Muscle layer of colon (tissue), 2 donors: Measurements from ENCODE around the gene PMFBP1.
"Not testable (repeated sequence)": the region's sequence is repeated elsewhere in the genome, so short reads cannot be mapped to it uniquely, and the experiment has no call there.

ENCODE experiments used
- H3K27ac ChIP-seq: one replicate; pipeline ENCODE4 v1.7.0; 2013; ENCODE audit warnings: low read depth, mild to moderate bottlenecking, low read length, moderate library complexity
- H3K27me3 ChIP-seq, 2 donors: one replicate each; pipeline ENCODE4 v1.7.0; 2013; ENCODE audit warnings: low read length in 2 of 2, mild to moderate bottlenecking in 2 of 2; ENCODE audit not compliant: insufficient read depth in 2 of 2, control insufficient read depth in 1 of 2
- H3K36me3 ChIP-seq: one replicate; pipeline ENCODE4 v1.7.0; 2013; ENCODE audit warnings: mild to moderate bottlenecking, low read length; ENCODE audit not compliant: insufficient read depth
- H3K4me1 ChIP-seq: one replicate; pipeline ENCODE4 v1.7.0; 2013; ENCODE audit warnings: mild to moderate bottlenecking, low read length; ENCODE audit not compliant: insufficient read depth
- H3K4me3 ChIP-seq, 2 donors: one replicate each; pipeline ENCODE4 v1.7.0; 2013; ENCODE audit warnings: low read length in 2 of 2, low read depth in 1 of 2, mild to moderate bottlenecking in 1 of 2, moderate library complexity in 1 of 2
- H3K9ac ChIP-seq: one replicate; pipeline ENCODE4 v1.7.0; 2013; ENCODE audit warnings: low read length
- H3K9me3 ChIP-seq: one replicate; pipeline ENCODE4 v1.7.0; 2013; ENCODE audit warnings: mild to moderate bottlenecking, low read length
- donor health status: abdominal sarcoma.
- donor health status: Adenocarcinoma of cecum.

PMFBP1 gene

DNA sequence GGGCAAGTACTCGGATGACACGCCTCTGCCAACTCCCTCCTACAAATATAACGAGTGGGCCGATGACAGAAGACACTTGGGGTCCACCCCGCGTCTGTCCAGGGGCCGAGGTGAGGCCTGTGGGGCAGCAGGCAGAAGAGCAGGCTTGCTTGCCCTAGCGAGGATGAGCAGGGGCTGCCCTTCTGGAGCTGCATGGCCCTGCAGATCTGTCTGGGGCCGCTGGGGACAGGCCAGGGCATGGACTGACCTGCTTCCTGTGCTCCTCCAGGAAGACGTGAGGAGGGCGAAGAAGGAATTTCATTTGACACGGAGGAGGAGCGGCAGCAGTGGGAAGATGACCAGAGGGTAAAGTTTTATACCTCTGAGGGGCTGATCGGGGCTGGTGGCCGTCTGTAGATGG is 73.0 kb downstream of the PMFBP1 start:
- peaks cover 13% of the 10 kb centered on the region for H3K4me1 ChIP-seq
- no peak overlapping the region for H3K27ac ChIP-seq
- H3K36me3 ChIP-seq: peaks cover 78% of the 10 kb centered on the region
- no peaks in the 10 kb centered on the region for H3K27me3 ChIP-seq
- no peaks in the 10 kb centered on the region for H3K9me3 ChIP-seq
- no peak overlapping the region for H3K9ac ChIP-seq
- no peak overlapping the region for H3K4me3 ChIP-seq

DNA sequence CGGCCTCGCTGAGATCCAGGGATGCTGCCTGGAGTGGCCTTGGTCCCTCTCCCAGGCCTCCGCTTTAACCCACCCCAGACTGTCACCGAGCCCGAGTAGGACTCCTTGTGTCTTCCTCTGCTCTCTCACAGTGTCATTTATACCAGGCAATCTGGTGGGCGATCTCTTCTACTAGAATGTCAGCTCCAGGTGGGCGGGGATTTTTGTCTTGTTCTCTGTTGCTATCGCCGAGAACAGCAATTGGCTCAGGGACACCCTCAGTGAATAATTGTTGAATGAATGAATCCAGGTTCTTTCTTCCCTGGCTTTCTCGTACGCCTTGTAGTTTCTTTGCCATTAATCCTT is 77.7 kb downstream of the PMFBP1 start:
- H3K9ac ChIP-seq: peak overlapping the region; percentile 92
- H3K4me1 ChIP-seq: peaks cover 27% of the 10 kb centered on the region
- no peaks in the 10 kb centered on the region for H3K27me3 ChIP-seq
- peak overlapping the region; percentile 81 to 95 for H3K4me3 ChIP-seq
- H3K9me3 ChIP-seq: no peaks in the 10 kb centered on the region
- H3K27ac ChIP-seq: peak overlapping the region; percentile 89
- H3K36me3 ChIP-seq: peaks cover 38% of the 10 kb centered on the region

DNA sequence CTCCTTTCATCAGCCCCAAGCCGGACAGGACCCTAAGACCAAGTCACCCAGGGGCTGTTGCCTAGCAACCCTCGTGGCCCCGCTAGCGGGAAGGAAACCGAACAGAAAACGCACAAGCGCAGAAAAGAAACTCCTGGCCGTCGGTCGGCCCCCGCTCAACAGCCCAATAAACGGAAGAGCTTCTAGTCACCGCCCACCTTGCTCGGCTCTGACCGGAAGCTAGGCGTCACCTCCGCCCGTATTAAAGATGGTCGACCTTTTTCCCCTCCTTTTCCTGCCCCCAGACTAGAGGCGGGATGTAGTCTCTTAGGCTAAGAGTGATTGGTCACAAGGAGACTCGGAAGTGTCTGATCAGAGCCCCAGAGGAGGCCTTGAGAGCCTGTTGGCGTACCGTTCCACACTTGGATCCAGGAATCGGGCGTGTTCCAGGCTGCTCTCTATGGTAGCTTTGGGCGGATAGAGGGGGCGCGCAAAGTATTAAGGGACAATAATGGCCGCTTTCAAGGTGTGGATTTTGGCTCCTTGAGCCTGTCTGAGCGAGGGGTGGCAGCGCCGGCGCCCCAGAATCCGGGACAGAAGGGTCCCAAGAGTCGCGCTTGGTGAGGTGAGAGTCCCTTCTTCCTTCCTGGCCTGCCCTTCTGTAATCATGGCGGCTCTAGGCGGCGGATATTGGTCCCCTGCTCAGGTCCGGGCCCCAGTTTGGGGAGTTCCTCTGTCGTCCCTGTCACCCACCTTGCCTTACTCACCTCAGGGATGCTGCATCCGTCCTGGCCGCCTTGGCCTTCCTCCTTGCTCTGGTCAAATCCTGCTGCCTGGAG is 78.3 kb downstream of the PMFBP1 start, which contains the start of the genes DHX38 and TXNL4B:
Gene DHX38 (plus strand): TSS at position 400 of the 818 bp plus-strand sequence. CDS start 2,311 bp downstream, outside the sequence.
Gene TXNL4B (minus strand): TSS at position 173 of the 818 bp plus-strand sequence. CDS start 2,871 bp downstream, outside the sequence.
- H3K4me3 ChIP-seq: peak within 1 kb of the TSS; percentile 81 to 95
- peak within 1 kb of the TSS; percentile 92 for H3K9ac ChIP-seq
- H3K9me3 ChIP-seq: no peaks in the 10 kb centered on the region
- peak within 1 kb of the TSS; percentile 90 for H3K27ac ChIP-seq
- H3K27me3 ChIP-seq: no peaks in the 10 kb centered on the region
- peaks cover 27% of the 10 kb centered on the region for H3K4me1 ChIP-seq
- H3K36me3 ChIP-seq: peaks cover 37% of the 10 kb centered on the region

DNA sequence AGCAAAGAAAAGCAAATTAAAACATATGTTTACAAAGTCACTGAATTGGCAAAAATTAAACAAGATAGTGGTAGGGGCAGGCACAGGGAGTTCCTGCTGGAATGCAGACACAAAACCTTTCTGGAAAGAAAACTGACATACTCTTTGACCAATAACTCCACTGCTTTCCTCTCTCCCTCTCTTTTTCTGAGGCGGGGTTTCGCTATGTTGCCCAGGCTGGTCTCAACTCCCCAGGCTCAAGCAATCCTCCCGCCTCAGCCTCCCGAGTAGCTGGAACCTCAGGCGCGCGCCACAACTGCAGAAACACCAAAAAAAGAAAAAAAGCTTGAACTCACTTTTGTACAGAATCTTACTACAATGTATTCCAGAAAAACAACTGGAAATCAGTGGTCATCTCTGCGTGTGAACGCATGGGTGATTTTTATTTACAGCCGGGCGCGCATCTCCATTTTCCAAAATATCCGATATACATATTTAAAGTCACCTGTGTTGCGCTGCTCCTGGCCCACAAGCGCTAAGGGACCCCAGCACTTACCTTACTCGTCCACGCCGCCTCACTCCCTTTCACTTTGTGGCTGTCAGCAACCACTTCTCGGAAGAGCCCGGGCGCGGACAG is 79.0 kb downstream of the PMFBP1 start:
- Histone ChIP-seq H3K9me3 (no peaks in the 10 kb centered on the region), H3K9ac (peak overlapping the region; percentile 92), H3K4me3 (peak overlapping the region; percentile 81 to 95), H3K36me3 (peaks cover 38% of the 10 kb centered on the region), H3K4me1 (peaks cover 27% of the 10 kb centered on the region), H3K27me3 (no peaks in the 10 kb centered on the region), H3K27ac (peak overlapping the region; percentile 90)

DNA sequence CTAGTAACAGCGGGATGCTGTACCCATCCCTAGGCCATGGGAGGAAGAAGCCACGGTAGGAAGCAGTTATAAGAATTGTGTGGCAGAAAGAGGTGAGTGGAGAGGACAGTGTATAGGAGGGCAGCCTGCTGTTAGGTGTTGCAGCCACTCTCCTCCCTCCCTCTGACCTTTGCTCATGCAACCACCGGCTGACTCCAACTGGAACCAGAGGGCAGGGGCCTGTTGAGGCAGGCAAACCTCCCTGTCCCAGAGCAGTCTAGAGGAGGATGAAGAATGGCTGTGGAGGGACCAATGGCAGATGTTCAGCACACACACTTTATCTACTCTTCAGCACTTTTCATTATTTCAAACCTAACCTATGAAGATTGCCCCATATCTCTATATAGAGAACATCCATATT is 80.7 kb downstream of the PMFBP1 start:
- no peaks in the 10 kb centered on the region for H3K9me3 ChIP-seq
- H3K4me1 ChIP-seq: peaks cover 27% of the 10 kb centered on the region
- H3K9ac ChIP-seq: no peak overlapping the region
- no peak overlapping the region for H3K27ac ChIP-seq
- H3K36me3 ChIP-seq: peaks cover 32% of the 10 kb centered on the region
- H3K27me3 ChIP-seq: no peaks in the 10 kb centered on the region
- H3K4me3 ChIP-seq: no peak overlapping the region

DNA sequence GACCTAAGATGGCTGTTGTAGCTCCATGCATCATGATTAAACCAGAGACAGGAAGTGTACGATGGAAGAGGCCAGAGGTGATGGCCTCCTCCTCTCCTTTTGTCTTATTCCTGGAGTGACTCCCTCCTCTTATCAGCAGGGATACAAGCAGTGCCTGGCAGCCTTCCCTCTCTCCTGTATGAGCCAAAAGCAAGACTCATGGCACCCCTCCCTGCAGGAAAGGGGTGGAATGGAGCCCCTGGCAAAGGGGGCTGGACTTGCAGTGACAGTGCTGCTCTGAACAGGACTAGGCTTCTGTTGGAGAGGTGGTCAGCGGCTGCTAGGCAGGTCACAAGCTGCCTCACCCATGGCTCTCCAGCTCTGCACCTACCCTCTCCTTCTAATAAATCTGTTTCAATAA is 87.0 kb downstream of the PMFBP1 start:
- H3K4me3 ChIP-seq: no peak overlapping the region
- H3K4me1 ChIP-seq: no peaks in the 10 kb centered on the region
- H3K36me3 ChIP-seq: peaks cover 47% of the 10 kb centered on the region
- H3K27ac ChIP-seq: no peak overlapping the region
- H3K9ac ChIP-seq: no peak overlapping the region
- H3K27me3 ChIP-seq: no peaks in the 10 kb centered on the region
- no peaks in the 10 kb centered on the region for H3K9me3 ChIP-seq

DNA sequence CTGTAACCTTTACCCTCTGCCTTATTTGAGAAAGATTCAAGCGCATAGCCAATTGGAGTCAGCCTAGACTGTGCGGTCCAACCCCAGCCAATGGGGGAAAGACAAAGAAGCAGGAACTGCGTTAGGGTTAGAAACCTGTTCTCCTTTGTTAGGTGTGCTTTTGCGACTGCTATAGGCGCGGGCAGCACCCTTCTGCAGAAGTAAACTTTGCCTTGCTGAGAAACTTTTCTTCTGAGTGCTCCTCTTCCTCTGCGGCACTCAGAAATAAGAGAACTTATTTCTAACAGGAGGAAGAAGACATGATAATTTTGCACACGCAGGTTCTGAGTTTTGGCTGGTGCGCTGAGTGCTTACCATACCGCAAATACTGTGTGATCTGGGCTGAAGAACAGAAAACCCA is 87.5 kb downstream of the PMFBP1 start:
- Histone ChIP-seq H3K4me1 (no peaks in the 10 kb centered on the region), H3K9ac (no peak overlapping the region), H3K4me3 (no peak overlapping the region), H3K9me3 (no peaks in the 10 kb centered on the region), H3K27ac (no peak overlapping the region), H3K36me3 (peaks cover 42% of the 10 kb centered on the region), H3K27me3 (no peaks in the 10 kb centered on the region)

DNA sequence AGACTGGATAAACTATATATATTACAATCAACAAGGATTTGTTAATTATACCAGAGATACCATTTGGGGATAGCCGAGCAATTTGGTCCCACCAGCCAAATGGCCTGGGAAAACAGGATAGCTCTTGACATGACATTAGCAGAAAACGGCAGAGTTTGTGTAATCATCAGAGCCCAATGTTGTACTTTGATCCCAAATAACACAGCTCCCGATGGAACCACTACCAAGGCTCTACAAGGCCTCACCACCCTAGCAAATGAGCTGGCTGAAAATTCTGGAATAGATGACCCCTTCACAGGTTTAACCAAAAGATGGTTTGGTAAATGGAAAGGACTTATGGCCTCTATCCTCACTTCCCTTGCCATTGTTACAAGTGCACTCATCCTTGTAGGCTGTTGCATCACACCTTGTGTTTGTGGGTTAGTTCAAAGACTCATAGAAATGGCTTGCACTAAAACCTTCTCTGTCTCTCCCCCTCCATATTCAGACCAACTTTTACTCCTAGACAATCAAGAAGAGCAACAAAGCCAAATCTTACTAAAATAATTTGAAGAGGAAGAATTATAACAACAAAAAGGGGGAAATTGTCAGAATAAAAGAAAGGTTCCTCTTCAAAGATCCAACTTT is 88.1 kb downstream of the PMFBP1 start:
- H3K4me1 ChIP-seq: no peaks in the 10 kb centered on the region
- H3K27me3 ChIP-seq: no peaks in the 10 kb centered on the region
- H3K9ac ChIP-seq: no peak overlapping the region
- no peak overlapping the region for H3K4me3 ChIP-seq
- H3K36me3 ChIP-seq: peaks cover 37% of the 10 kb centered on the region
- no peak overlapping the region for H3K27ac ChIP-seq
- no peaks in the 10 kb centered on the region for H3K9me3 ChIP-seq

DNA sequence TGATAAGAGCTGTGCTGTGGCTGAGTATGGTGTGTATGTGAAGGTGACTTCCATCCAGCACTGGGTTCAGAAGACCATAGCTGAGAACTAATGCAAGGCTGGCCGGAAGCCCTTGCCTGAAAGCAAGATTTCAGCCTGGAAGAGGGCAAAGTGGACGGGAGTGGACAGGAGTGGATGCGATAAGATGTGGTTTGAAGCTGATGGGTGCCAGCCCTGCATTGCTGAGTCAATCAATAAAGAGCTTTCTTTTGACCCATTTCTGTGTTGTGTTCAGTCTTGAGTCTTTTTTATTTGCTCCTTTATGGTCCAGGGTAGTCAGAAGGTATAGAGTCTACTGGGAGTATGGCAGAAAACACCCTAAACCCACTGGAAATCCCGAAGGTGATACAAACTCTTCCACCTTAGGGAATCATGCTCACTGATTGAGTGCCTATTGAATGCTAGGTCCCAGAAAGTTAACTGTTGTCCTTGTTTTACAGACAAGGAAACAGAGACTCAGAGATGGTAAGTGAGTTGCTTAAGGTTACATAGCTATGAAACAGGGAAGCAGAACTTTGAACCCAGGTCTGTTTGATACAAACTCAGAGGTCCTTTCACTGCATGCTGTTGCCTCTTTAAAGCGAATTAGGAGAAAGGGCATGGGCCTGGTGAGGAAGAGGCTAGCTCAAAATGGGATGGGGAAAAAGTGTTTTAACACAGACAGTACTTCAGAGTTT is 94.8 kb downstream of the PMFBP1 start:
- not testable (repeated sequence) for H3K36me3 ChIP-seq, H3K9me3 ChIP-seq, H3K4me3 ChIP-seq, H3K27ac ChIP-seq, H3K4me1 ChIP-seq, H3K27me3 ChIP-seq, H3K9ac ChIP-seq

DNA sequence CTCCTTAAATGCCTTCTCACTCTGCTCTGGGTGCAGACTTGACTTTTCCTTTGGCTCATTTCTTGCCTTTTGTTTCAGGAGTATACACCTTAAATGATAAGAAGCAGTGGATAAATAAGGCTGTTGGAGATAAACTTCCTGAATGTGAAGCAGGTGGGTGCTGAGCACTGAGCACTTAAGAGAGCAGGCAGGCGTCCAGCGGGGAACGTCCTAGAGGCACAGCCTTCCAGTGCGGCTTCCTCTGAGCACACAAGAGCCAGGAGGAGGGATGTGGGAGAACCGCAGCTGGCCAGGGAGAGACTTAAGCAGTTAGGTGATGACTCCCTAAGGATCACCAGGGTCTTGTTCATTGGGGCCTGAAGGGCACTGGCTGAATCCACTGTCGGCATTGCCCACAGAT is 96.9 kb downstream of the PMFBP1 start:
- H3K27ac ChIP-seq, H3K27me3 ChIP-seq, H3K9me3 ChIP-seq, H3K4me1 ChIP-seq, H3K9ac ChIP-seq, H3K4me3 ChIP-seq, H3K36me3 ChIP-seq: not testable (repeated sequence)

DNA sequence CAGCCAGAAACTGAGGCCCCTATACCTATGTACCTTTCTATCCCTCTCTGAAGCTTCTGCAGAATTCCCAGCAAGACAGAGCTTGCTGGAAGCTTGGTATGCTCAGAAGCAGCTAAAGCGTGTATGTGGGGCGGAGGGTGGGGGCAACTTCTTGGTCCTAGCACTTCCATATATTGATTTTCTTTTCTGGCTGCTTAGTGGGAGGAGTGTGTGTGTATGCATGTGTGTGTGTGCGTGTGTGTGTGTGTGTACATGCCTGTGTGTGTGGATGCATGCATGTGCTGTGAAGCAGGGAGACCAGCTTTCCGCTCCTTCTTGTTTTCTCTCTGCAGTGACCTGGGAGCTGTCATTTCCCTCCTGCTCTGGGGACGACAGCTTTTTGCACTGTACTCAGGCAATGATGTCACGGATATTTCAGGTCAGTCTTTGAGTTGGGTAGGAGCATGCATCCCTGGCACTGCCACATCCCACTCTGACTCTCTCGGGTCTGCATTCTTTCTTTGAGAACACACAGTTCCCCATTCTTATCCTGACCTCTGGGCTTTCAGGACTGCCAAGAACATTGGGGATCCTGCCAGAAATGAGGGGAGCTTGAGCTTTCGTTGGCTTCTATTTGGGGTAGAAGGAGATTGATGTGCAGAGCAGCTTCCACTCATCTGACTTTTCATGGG is 98.3 kb downstream of the PMFBP1 start:
- no peak overlapping the region for H3K4me3 ChIP-seq
- H3K27me3 ChIP-seq: no peaks in the 10 kb centered on the region
- peaks cover 5% of the 10 kb centered on the region for H3K36me3 ChIP-seq
- no peaks in the 10 kb centered on the region for H3K4me1 ChIP-seq
- H3K27ac ChIP-seq: no peak overlapping the region
- H3K9me3 ChIP-seq: no peaks in the 10 kb centered on the region
- no peak overlapping the region for H3K9ac ChIP-seq
